ENCODE results near the gene FSD1L. TPM values are rescaled to one million over a fixed set of nuclear protein-coding genes. Genes with fewer than 3 reads are reported as not detected.

Gene FSD1L
- total RNA-seq, 1 experiment from 2014 or later: 5.7 TPM

- no peak overlapping the region for H3K4me3 ChIP-seq (ENCODE audit: low read depth, low read length)
- peaks cover 14% of the 10 kb centered on the region for H3K36me3 Mint-ChIP-seq (ENCODE audit: insufficient read depth, unreplicated experiment)
- BruUV-seq (replicated peaks): no TSS peak
- no peak for TF ChIP-seq CTCF (IDR thresholded peaks at IDR 0.05; ENCODE audit: insufficient read depth in 1 of 2, low read depth in 1 of 2, low read length in 1 of 2, severe bottlenecking in 1 of 2, unreplicated experiment in 1 of 2)
- POLR2A ChIA-PET: no interaction called here
- H3K4me3 Mint-ChIP-seq (ENCODE audit: unreplicated experiment): no peak overlapping the region
- H3K4me1 Mint-ChIP-seq (ENCODE audit: low read depth, unreplicated experiment): no peaks in the 10 kb centered on the region
- intact Hi-C loops (cut with micrococcal nuclease; ENCODE audit: unreplicated experiment): no loop called here
- H3K27ac Mint-ChIP-seq (ENCODE audit: unreplicated experiment): no peak overlapping the region
- DNase-seq: no peak
- CTCF ChIA-PET: no interaction called here
- no peaks in the 10 kb centered on the region for H3K9me3 ChIP-seq
- no peaks in the 10 kb centered on the region for H3K4me1 ChIP-seq
- H3K27me3 Mint-ChIP-seq (ENCODE audit: insufficient read depth, unreplicated experiment): no peaks in the 10 kb centered on the region
- H3K9me3 Mint-ChIP-seq (ENCODE audit: unreplicated experiment): no peaks in the 10 kb centered on the region
- H3K36me3 ChIP-seq (ENCODE audit: control insufficient read depth, insufficient read depth, low read length): no peaks in the 10 kb centered on the region
- no peaks in the 10 kb centered on the region for H3K27me3 ChIP-seq (replicated peaks; ENCODE audit: control insufficient read depth, insufficient read depth, low read length)
Observed at GRCh38 chr9:105473221-105473620, 25.4 kb downstream of the FSD1L start.

DNA sequence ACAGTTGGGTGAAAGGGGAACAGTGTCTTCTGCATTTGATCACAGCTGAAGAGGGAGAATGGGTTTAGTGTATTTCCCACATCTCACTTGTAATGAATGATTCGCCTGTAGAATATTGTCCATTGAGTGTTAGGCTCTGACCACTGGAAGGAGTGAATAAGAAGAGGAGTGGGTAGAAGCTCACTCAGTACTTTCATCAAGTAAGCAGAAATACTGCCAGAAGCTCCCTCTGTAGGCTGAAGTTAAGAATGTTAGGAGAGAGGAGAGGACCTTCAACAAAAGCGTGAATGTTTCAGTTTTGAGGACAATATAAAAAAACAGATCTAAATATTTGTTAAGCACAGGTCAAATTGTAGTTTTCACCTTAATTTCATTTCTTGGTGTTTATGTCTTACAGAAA is 27.5 kb downstream of the FSD1L start:
- Mint-ChIP-seq H3K4me1 (ENCODE audit: low read depth, unreplicated experiment) (no peaks in the 10 kb centered on the region), H3K4me3 (ENCODE audit: unreplicated experiment) (no peak overlapping the region), H3K9me3 (ENCODE audit: unreplicated experiment) (no peaks in the 10 kb centered on the region), H3K27me3 (ENCODE audit: insufficient read depth, unreplicated experiment) (no peaks in the 10 kb centered on the region), H3K36me3 (ENCODE audit: insufficient read depth, unreplicated experiment) (no peaks in the 10 kb centered on the region), H3K27ac (ENCODE audit: unreplicated experiment) (no peak overlapping the region)
- peak; percentile 34 to 67 for TF ChIP-seq CTCF (IDR thresholded peaks at IDR 0.05; ENCODE audit: insufficient read depth in 1 of 2, low read depth in 1 of 2, low read length in 1 of 2, severe bottlenecking in 1 of 2, unreplicated experiment in 1 of 2)
- DNase-seq: peak in 1 of 2 experiments; percentile 23
- CTCF ChIA-PET: interaction anchor here (0.6 to 1.0 kb wide), 6 partner anchors 26 to 200 kb away, joined by 3 to 5 read pairs (median 3); no protein-coding TSS in a partner anchor
- no TSS peak for BruUV-seq (replicated peaks)
- H3K4me1 ChIP-seq: no peaks in the 10 kb centered on the region
- H3K36me3 ChIP-seq (ENCODE audit: control insufficient read depth, insufficient read depth, low read length): no peaks in the 10 kb centered on the region
- POLR2A ChIA-PET: no interaction called here
- intact Hi-C loops (cut with micrococcal nuclease; ENCODE audit: unreplicated experiment): loop anchor here (1.0 kb wide), 2 partner anchors 27 to 49 kb away; partner anchors contain the start of gene FSD1L
- H3K9me3 ChIP-seq: no peaks in the 10 kb centered on the region
- no peaks in the 10 kb centered on the region for H3K27me3 ChIP-seq (replicated peaks; ENCODE audit: control insufficient read depth, insufficient read depth, low read length)
- H3K4me3 ChIP-seq (ENCODE audit: low read depth, low read length): no peak overlapping the region

- ChIA-PET POLR2A (interaction anchor here (0.7 kb wide), 1 partner anchor 12 kb away, joined by 6 read pairs; no protein-coding TSS in a partner anchor), CTCF (no interaction called here)
- no TSS peak for BruUV-seq (replicated peaks)
- Mint-ChIP-seq H3K9me3 (ENCODE audit: unreplicated experiment) (no peaks in the 10 kb centered on the region), H3K27me3 (ENCODE audit: insufficient read depth, unreplicated experiment) (no peaks in the 10 kb centered on the region), H3K4me3 (ENCODE audit: unreplicated experiment) (no peak overlapping the region), H3K27ac (ENCODE audit: unreplicated experiment) (no peak overlapping the region), H3K36me3 (ENCODE audit: insufficient read depth, unreplicated experiment) (no peaks in the 10 kb centered on the region), H3K4me1 (ENCODE audit: low read depth, unreplicated experiment) (no peaks in the 10 kb centered on the region)
- Histone ChIP-seq H3K9me3 (no peaks in the 10 kb centered on the region), H3K27me3 (replicated peaks; ENCODE audit: control insufficient read depth, insufficient read depth, low read length) (no peaks in the 10 kb centered on the region), H3K4me3 (ENCODE audit: low read depth, low read length) (no peak overlapping the region), H3K36me3 (ENCODE audit: control insufficient read depth, insufficient read depth, low read length) (no peaks in the 10 kb centered on the region), H3K4me1 (no peaks in the 10 kb centered on the region)
- intact Hi-C loops (cut with micrococcal nuclease; ENCODE audit: unreplicated experiment): no loop called here
- no peak for DNase-seq
- no peak for TF ChIP-seq CTCF (IDR thresholded peaks at IDR 0.05; ENCODE audit: insufficient read depth in 1 of 2, low read depth in 1 of 2, low read length in 1 of 2, severe bottlenecking in 1 of 2, unreplicated experiment in 1 of 2)
Observed at GRCh38 chr9:105479846-105480245, 32.0 kb downstream of the FSD1L start.
